KBM-7 (cell line): Measurements from ENCODE around the gene KIF13A.
A peak's percentile ranks its signal among the peaks of the same experiment; 100 is the strongest.
"Not testable (repeated sequence)": the region's sequence is repeated elsewhere in the genome, so short reads cannot be mapped to it uniquely, and the experiment has no call there.

Experiments used
- DNase-seq: peaks from one replicate; pipeline ENCODE4 v3.0.0-alpha.2; 2015
- in situ Hi-C: fragments of 300-500 bp; cut with MboI; formaldehyde crosslinking; loops from 2 replicates; pipeline ENCODE4 v1.14.3; 2020; ENCODE audit warnings: low sequenced_read_pairs, low pct_unique_long_range_greater_than_20kb, mixed read lengths

KIF13A gene

GRCh38 chr6:17785094-17785787 lies 202.2 kb downstream of the KIF13A start:
- DNase-seq, result no peak
- in situ Hi-C loops, result no loop called here

- in situ Hi-C loops, result no loop called here
- no peak for DNase-seq
Observed at GRCh38 chr6:17780061-17780460, 207.4 kb downstream of the KIF13A start.

- DNase-seq, result no peak
- in situ Hi-C loops, result no loop called here
Observed at GRCh38 chr6:17771609-17772008, 215.8 kb downstream of the KIF13A start.

- DNase-seq, result no peak
- in situ Hi-C loops, result no loop called here
Observed at GRCh38 chr6:17768881-17769280, 218.6 kb downstream of the KIF13A start.

GRCh38 chr6:17768388-17768787 lies 219.0 kb downstream of the KIF13A start:
- in situ Hi-C loops, result no loop called here
- peak; percentile 11 for DNase-seq

GRCh38 chr6:17762651-17763050 lies 224.8 kb downstream of the KIF13A start:
- no peak for DNase-seq
- in situ Hi-C loops, result no loop called here

- in situ Hi-C loops, result no loop called here
- DNase-seq, result no peak
Observed at GRCh38 chr6:17758119-17758518, 229.3 kb downstream of the KIF13A start.

GRCh38 chr6:17754254-17754653 lies 233.2 kb downstream of the KIF13A start:
- in situ Hi-C loops, result no loop called here
- DNase-seq, result peak; percentile 5

GRCh38 chr6:17745324-17745723 lies 242.1 kb downstream of the KIF13A start:
- DNase-seq, in situ Hi-C loops: not testable (repeated sequence)

- in situ Hi-C loops, DNase-seq: not testable (repeated sequence)
Observed at GRCh38 chr6:17744757-17745308, 242.6 kb downstream of the KIF13A start.

- DNase-seq, result no peak
- in situ Hi-C loops, result no loop called here
Observed at GRCh38 chr6:17744019-17744756, 243.2 kb downstream of the KIF13A start.

GRCh38 chr6:17741507-17741906 lies 245.9 kb downstream of the KIF13A start:
- in situ Hi-C loops, result no loop called here
- peak; percentile 52 for DNase-seq

GRCh38 chr6:17740559-17741220 lies 246.7 kb downstream of the KIF13A start:
- in situ Hi-C loops, result no loop called here

GRCh38 chr6:17737704-17738252 lies 249.7 kb downstream of the KIF13A start:
- in situ Hi-C loops, result no loop called here
- no peak for DNase-seq

More at GRCh38 chr6:17740559-17741220, 246.7 kb downstream of the KIF13A start:
- no peak for DNase-seq

GRCh38 chr6:17735311-17735710 lies 252.1 kb downstream of the KIF13A start:
- DNase-seq, in situ Hi-C loops: not testable (repeated sequence)

- in situ Hi-C loops, result no loop called here
- DNase-seq, result no peak
Observed at GRCh38 chr6:17730078-17730704, 257.2 kb downstream of the KIF13A start.

GRCh38 chr6:17729223-17730077 lies 258.0 kb downstream of the KIF13A start:
- no peak for DNase-seq

GRCh38 chr6:17728551-17729222 lies 258.7 kb downstream of the KIF13A start:
- in situ Hi-C loops, result no loop called here
- no peak for DNase-seq

More at GRCh38 chr6:17729223-17730077, 258.0 kb downstream of the KIF13A start:
- in situ Hi-C loops, result no loop called here
